Measurements from ENCODE around the gene ALDOB.

GRCh38 chr9:101463397-101463796 is 27.8 kb upstream of the ALDOB start:
- no peak for TF ChIP-seq CTCF (IDR thresholded peaks at IDR 0.05)
- no peak for TF ChIP-seq POLR2A (IDR thresholded peaks at IDR 0.05)
